HepG2 (cell line): ENCODE measurements around the gene HSD17B11. TPM values are rescaled to one million over a fixed set of nuclear protein-coding genes. Genes with fewer than 3 reads are reported as not detected.

Source experiments
- CAMTA2 ChIP-seq: sonication (generic); formaldehyde crosslinking; IDR thresholded peaks from 2 replicates; pipeline ENCODE4 v1.4.0; 2020; ENCODE audit warnings: mild to moderate bottlenecking, missing genetic modification reagents, borderline replicate concordance
- CERS6 ChIP-seq: sonication (generic); formaldehyde crosslinking; IDR thresholded peaks from 2 replicates; pipeline ENCODE4 v1.5.0; 2020; ENCODE audit warnings: missing genetic modification reagents
- CHCHD3 ChIP-seq: sonication (generic); formaldehyde crosslinking; IDR thresholded peaks from 2 replicates; pipeline ENCODE4 v1.8.0; 2022; ENCODE audit warnings: mild to moderate bottlenecking, missing genetic modification reagents, moderate library complexity
- E2F1 ChIP-seq: sonication (generic); formaldehyde crosslinking; IDR thresholded peaks from 2 replicates; pipeline ENCODE4 v1.5.0; 2020; ENCODE audit warnings: missing genetic modification reagents
- FOXO1 ChIP-seq: sonication (generic); formaldehyde crosslinking; IDR thresholded peaks from 2 replicates; pipeline ENCODE4 v1.4.0; 2020; ENCODE audit warnings: missing genetic modification reagents
- GPN1 ChIP-seq: sonication (generic); formaldehyde crosslinking; IDR thresholded peaks from 2 replicates; pipeline ENCODE4 v1.5.1; 2020; ENCODE audit warnings: missing genetic modification reagents, borderline replicate concordance
- HNF1B ChIP-seq: sonication (generic); formaldehyde crosslinking; IDR thresholded peaks from 2 replicates; pipeline ENCODE4 v1.5.1; 2020; ENCODE audit warnings: mild to moderate bottlenecking, moderate library complexity, missing genetic modification reagents
- KDM4B ChIP-seq: sonication (generic); formaldehyde crosslinking; IDR thresholded peaks from 2 replicates; pipeline ENCODE4 v1.4.0; 2020; ENCODE audit warnings: missing genetic modification reagents
- KMT2B ChIP-seq: IDR thresholded peaks from 2 replicates; pipeline ENCODE4 v1.6.1; 2016; ENCODE audit warnings: missing genetic modification reagents, missing compliant biosample characterization
- MED8 ChIP-seq: sonication (generic); formaldehyde crosslinking; IDR thresholded peaks from 2 replicates; pipeline ENCODE4 v1.8.1; 2023; ENCODE audit warnings: mild to moderate bottlenecking, missing genetic modification reagents; ENCODE audit not compliant: insufficient replicate concordance
- MIER2 ChIP-seq: IDR thresholded peaks from 2 replicates; pipeline ENCODE4 v1.6.1; 2016; ENCODE audit warnings: missing biosample characterization, missing genetic modification reagents
- PCBP1 ChIP-seq: fragments of 200-400 bp; formaldehyde crosslinking; IDR thresholded peaks from 2 replicates; pipeline ENCODE4 v1.6.1; 2017; ENCODE audit warnings: mild to moderate bottlenecking, low read depth, low read length, borderline replicate concordance
- RFXANK ChIP-seq: IDR thresholded peaks from 2 replicates; pipeline ENCODE4 v1.6.1; 2016
- SRF ChIP-seq: IDR thresholded peaks from 2 replicates; pipeline ENCODE4 v1.6.1; 2011; ENCODE audit warnings: mild to moderate bottlenecking, low read depth, low read length, moderate library complexity
- STAT6 ChIP-seq: sonication (generic); formaldehyde crosslinking; IDR thresholded peaks from 2 replicates; pipeline ENCODE4 v1.4.0; 2020; ENCODE audit warnings: missing genetic modification reagents, mild to moderate bottlenecking, borderline replicate concordance
- ZBTB25 ChIP-seq: IDR thresholded peaks from 2 replicates; pipeline ENCODE4 v1.6.1; 2018; ENCODE audit warnings: missing genetic modification reagents
- ZNF10 ChIP-seq: sonication (generic); formaldehyde crosslinking; IDR thresholded peaks from 2 replicates; pipeline ENCODE4 v1.4.0; 2020; ENCODE audit warnings: mild to moderate bottlenecking, low read depth, missing genetic modification reagents, borderline replicate concordance
- ZNF276 ChIP-seq: sonication (generic); formaldehyde crosslinking; IDR thresholded peaks from 2 replicates; pipeline ENCODE4 v1.4.0; 2020; ENCODE audit warnings: mild to moderate bottlenecking, low read depth, missing genetic modification reagents
- ZNF713 ChIP-seq: sonication (generic); formaldehyde crosslinking; IDR thresholded peaks from 2 replicates; pipeline ENCODE4 v1.4.0; 2020; ENCODE audit warnings: mild to moderate bottlenecking, missing genetic modification reagents
- ZNF883 ChIP-seq: sonication (generic); formaldehyde crosslinking; IDR thresholded peaks from 2 replicates; pipeline ENCODE4 v1.5.1; 2020; ENCODE audit warnings: mild to moderate bottlenecking, missing genetic modification reagents; ENCODE audit errors: not compliant biosample characterization
- polyA plus RNA-seq, 8 experiments: library from polyadenylated mRNA; depleted of rRNA in 3 of 8; stranded (reverse) in 7 of 8; unstranded in 1 of 8; fragments of >200 nt; fragmentation: Illumina TruSeq in 4 of 8; extraction: Trizol in 4 of 8; gene quantifications; 2 replicates each; pipeline versions ENCODE4 v1.2.1 to v1.2.3, GENCODE V29; 2011 to 2016; ENCODE audit warnings: low read depth in 4 of 8, missing spikeins in 1 of 8, mixed read lengths in 1 of 8; ENCODE audit not compliant: insufficient read depth in 1 of 8
- total RNA-seq, 5 experiments: library from RNA; depleted of rRNA; stranded (reverse); fragments of >200 nt; fragmentation: Illumina TruSeq; extraction: Trizol; gene quantifications; 2 replicates each; pipeline ENCODE4 v1.2.3, GENCODE V29; 2016; ENCODE audit warnings: low read depth in 1 of 5

Gene HSD17B11
- total and polyA plus RNA-seq, 2 of the 13 experiments (the other 11 are each of a cell fraction or from before 2014, with no cell fraction given) = 121 to 158 TPM

- TF ChIP-seq E2F1 (CRISPR knock-in tag) (no peak), STAT6 (CRISPR knock-in tag) (peak; percentile 78), ZNF883 (CRISPR knock-in tag) (no peak), HNF1B (CRISPR knock-in tag) (peak; percentile 38), CAMTA2 (CRISPR knock-in tag) (no peak), MIER2 (no peak), ZNF10 (CRISPR knock-in tag) (no peak), ZNF276 (CRISPR knock-in tag) (no peak), SRF (no peak), PCBP1 (no peak), ZNF713 (CRISPR knock-in tag) (no peak), GPN1 (CRISPR knock-in tag) (no peak), CHCHD3 (CRISPR knock-in tag) (no peak), KDM4B (CRISPR knock-in tag) (no peak), ZBTB25 (no peak; the same call in 1 of the 2 replicates), CERS6 (CRISPR knock-in tag) (no peak), RFXANK (CRISPR knock-in tag) (no peak), FOXO1 (CRISPR knock-in tag) (peak; percentile 70; the same call in 1 of the 2 replicates), KMT2B (CRISPR knock-in tag) (no peak), MED8 (CRISPR knock-in tag) (no peak)
These were observed 28.7 kb upstream of the HSD17B11 start (continued) for GRCh38 chr4:87419578-87420249.
